Thymus (tissue), 11 donors: Measurements from ENCODE around the gene ANKS1B. TPM values are rescaled to one million over a fixed set of nuclear protein-coding genes. Genes with fewer than 3 reads are reported as not detected.

Experiments
- DNase-seq, 9 donors: peaks; one replicate each; pipeline ENCODE4 v3.0.0-alpha.2; 2013; ENCODE audit warnings: low spot score in 9 of 9, low read depth in 6 of 9, missing footprints in 1 of 9
- H3K27ac ChIP-seq, 2 donors: one replicate each; pipeline ENCODE4 v1.5.1; 2013; ENCODE audit warnings: control low read depth in 1 of 2, low read depth in 1 of 2, low read length in 1 of 2, mild to moderate bottlenecking in 1 of 2, moderate library complexity in 1 of 2
- H3K27me3 ChIP-seq, 2 donors: one replicate each; pipeline ENCODE4 v1.5.1; 2013; ENCODE audit warnings: low read length in 1 of 2; ENCODE audit not compliant: control insufficient read depth in 2 of 2, insufficient read depth in 1 of 2
- H3K36me3 ChIP-seq, 2 donors: one replicate each; pipeline ENCODE4 v1.5.1; 2013; ENCODE audit warnings: low read length in 1 of 2, mild to moderate bottlenecking in 1 of 2, moderate library complexity in 1 of 2; ENCODE audit not compliant: control insufficient read depth in 2 of 2, insufficient read depth in 2 of 2
- H3K4me1 ChIP-seq, 2 donors: one replicate each; pipeline ENCODE4 v1.5.1; 2013; ENCODE audit warnings: low read length in 2 of 2; ENCODE audit not compliant: control insufficient read depth in 2 of 2, insufficient read depth in 2 of 2
- H3K4me3 ChIP-seq, 2 donors: one replicate each; pipeline ENCODE4 v1.5.1; 2013; ENCODE audit warnings: low read length in 2 of 2, control low read depth in 1 of 2, mild to moderate bottlenecking in 1 of 2
- H3K9me3 ChIP-seq, 2 donors: one replicate each; pipeline ENCODE4 v1.5.1; 2013; ENCODE audit warnings: low read length in 1 of 2, mild to moderate bottlenecking in 1 of 2; ENCODE audit not compliant: control insufficient read depth in 2 of 2, insufficient read depth in 1 of 2
- WGBS: extraction: QIAGEN DNeasy Blood & Tissue Kit; methylation state at CpG from one replicate; pipeline ENCODE4 v1.1.7; 2013; 5-methylcytosine and 5-hydroxymethylcytosine counted together
- polyA plus RNA-seq: library from polyadenylated mRNA; stranded (reverse); fragments of 200-250 nt; gene quantifications from one replicate; pipeline ENCODE4 v1.2.3, GENCODE V29; 2013
- total RNA-seq: library from RNA; stranded (reverse); fragments of 120-200 nt; gene quantifications from one replicate; pipeline ENCODE4 v1.2.4, GENCODE V29; 2013
- donor health status: healthy.

The ANKS1B gene
- total and polyA plus RNA-seq, 2 donors = 3.5 to 4.9 TPM

GRCh38 chr12:99027461-99027860, 957.3 kb downstream of the ANKS1B start:
- Histone ChIP-seq H3K4me3 (no peak overlapping the region), H3K9me3 (no peaks in the 10 kb centered on the region), H3K4me1 (no peaks in the 10 kb centered on the region), H3K27me3 (no peaks in the 10 kb centered on the region), H3K27ac (no peak overlapping the region), H3K36me3 (no peaks in the 10 kb centered on the region)
- 81% methylated on average over 2 of the region's 2 CpGs for WGBS
- no peak for DNase-seq

- Histone ChIP-seq H3K27ac (no peak overlapping the region), H3K9me3 (no peaks in the 10 kb centered on the region), H3K4me1 (no peaks in the 10 kb centered on the region), H3K4me3 (no peak overlapping the region), H3K27me3 (no peaks in the 10 kb centered on the region), H3K36me3 (no peaks in the 10 kb centered on the region)
- WGBS = 60% methylated on average over 2 of the region's 2 CpGs
- no peak for DNase-seq
Measured at GRCh38 chr12:99027055-99027393, 957.7 kb downstream of the ANKS1B start.

- 91% methylated on average over 4 of the region's 4 CpGs for WGBS
- H3K36me3 ChIP-seq = no peaks in the 10 kb centered on the region
Measured at GRCh38 chr12:99026332-99027054, 958.2 kb downstream of the ANKS1B start.

DNA sequence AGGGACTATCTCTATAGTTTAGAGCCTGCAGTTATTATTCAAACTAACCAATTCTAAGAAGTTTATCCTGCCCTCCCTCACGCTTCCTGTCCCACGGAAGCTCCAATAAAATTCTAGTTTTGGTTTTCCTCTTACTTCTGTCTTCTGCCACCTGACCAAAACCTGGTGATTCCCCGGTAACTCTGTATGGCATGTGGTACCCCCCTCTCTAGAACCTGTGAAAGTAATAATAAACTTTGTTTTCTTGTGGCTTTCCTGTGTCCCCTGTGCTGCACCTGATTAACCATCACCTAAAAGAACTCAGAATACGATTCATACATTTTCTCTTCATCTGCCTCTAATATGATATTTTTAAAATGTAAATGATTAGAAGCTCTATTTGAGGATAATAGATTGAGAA, 959.9 kb downstream of the ANKS1B start:
- 74% methylated on average over 4 of the region's 4 CpGs for WGBS
- Histone ChIP-seq H3K36me3 (no peaks in the 10 kb centered on the region), H3K4me3 (no peak overlapping the region), H3K4me1 (no peaks in the 10 kb centered on the region), H3K9me3 (no peaks in the 10 kb centered on the region), H3K27ac (no peak overlapping the region), H3K27me3 (no peaks in the 10 kb centered on the region)
- DNase-seq = no peak

More at GRCh38 chr12:99026332-99027054, 958.2 kb downstream of the ANKS1B start:
- no peaks in the 10 kb centered on the region for H3K9me3 ChIP-seq
- H3K4me1 ChIP-seq = no peaks in the 10 kb centered on the region
- H3K4me3 ChIP-seq = no peak overlapping the region
- DNase-seq = no peak
- H3K27me3 ChIP-seq = no peaks in the 10 kb centered on the region
- no peak overlapping the region for H3K27ac ChIP-seq

DNA sequence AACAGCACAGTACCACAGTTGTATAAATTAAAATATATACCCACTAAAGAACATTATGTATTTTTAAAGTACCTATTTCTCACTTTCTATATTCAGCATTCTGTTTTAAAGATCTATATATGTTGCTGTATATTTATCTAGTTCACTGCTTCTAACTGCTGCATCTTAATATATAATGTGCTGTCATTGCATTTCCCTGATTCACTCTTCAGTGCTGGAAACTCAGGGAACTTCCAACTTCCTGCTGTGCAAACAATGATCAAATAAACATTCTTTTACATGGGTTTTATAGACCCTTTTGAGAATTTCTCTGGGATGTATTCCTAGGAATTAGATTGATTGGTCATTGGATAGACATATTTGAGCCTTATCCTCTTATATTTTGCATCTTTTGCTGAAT, 960.5 kb downstream of the ANKS1B start:
- Histone ChIP-seq H3K27ac (no peak overlapping the region), H3K36me3 (no peaks in the 10 kb centered on the region), H3K4me1 (no peaks in the 10 kb centered on the region), H3K9me3 (no peaks in the 10 kb centered on the region), H3K27me3 (no peaks in the 10 kb centered on the region), H3K4me3 (no peak overlapping the region)
- no peak for DNase-seq

DNA sequence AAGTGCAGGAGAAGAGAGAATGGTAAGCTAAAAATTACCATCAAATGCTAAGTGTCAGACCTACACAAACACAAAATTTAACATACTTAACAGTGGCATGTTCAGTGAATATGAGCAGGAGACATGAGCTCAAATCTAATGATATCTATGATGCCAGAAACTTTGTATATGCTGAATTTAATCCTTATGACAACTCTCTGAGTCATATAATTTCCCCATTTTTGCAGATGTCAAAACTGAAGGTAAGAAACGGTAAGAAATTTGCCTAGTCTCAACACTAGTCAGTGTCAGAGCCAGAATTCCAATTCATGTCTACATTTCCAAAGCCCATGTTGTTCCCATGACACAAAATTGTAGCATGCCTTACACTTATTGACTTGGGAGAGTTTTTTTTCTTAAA, 963.9 kb downstream of the ANKS1B start:
- Histone ChIP-seq H3K36me3 (no peaks in the 10 kb centered on the region), H3K27me3 (no peaks in the 10 kb centered on the region), H3K4me3 (no peak overlapping the region), H3K4me1 (no peaks in the 10 kb centered on the region), H3K9me3 (no peaks in the 10 kb centered on the region), H3K27ac (no peak overlapping the region)
- 90% methylated on average over 1 of the region's 1 CpG for WGBS
- DNase-seq = no peak

DNA sequence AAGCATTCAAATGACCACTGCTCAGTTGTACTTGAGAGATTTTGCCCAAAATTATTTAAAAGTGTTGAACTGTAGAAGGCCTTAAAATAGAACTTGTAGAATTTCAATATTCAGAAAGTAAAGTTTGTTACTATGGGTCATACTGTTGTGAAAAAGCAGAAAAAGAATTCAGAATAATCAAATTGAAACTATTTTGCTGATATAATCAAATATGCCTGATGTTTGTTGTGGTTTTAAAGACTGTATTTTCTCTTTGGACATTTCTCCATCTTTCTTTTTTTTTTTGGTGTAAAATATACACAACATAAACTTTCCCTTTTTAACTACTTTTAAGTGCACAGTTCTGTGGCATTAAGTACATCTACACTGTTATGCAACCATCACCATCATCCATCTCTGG, 964.9 kb downstream of the ANKS1B start:
- H3K27me3 ChIP-seq = no peaks in the 10 kb centered on the region
- H3K4me1 ChIP-seq = no peaks in the 10 kb centered on the region
- no peak overlapping the region for H3K4me3 ChIP-seq
- DNase-seq = no peak
- H3K36me3 ChIP-seq = no peaks in the 10 kb centered on the region
- no peak overlapping the region for H3K27ac ChIP-seq
- H3K9me3 ChIP-seq = no peaks in the 10 kb centered on the region

DNA sequence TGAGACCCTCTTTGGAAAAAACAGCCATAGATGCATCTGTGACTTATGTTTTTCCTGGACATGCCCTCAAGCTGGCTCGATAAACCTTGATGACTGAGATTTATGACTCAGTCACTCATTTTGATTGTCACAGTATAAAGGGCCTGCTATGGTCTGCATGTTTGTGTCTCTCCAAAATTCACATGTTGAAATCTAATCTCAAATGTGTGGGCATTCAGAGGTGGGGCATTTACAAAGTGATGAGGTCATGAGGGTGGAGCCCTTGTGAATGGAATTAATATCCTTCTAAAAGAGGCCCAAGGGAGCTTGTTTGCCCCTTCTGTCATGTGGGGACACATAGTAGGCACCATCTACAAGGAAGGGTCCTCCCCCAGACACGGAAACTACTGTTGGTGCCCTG, 966.8 kb downstream of the ANKS1B start:
- Histone ChIP-seq H3K27me3 (no peaks in the 10 kb centered on the region), H3K36me3 (no peaks in the 10 kb centered on the region), H3K4me1 (no peaks in the 10 kb centered on the region), H3K4me3 (no peak overlapping the region), H3K27ac (no peak overlapping the region), H3K9me3 (no peaks in the 10 kb centered on the region)
- WGBS = 88% methylated on average over 2 of the region's 2 CpGs
- no peak for DNase-seq

- Histone ChIP-seq H3K4me3 (no peak overlapping the region), H3K4me1 (no peaks in the 10 kb centered on the region), H3K36me3 (no peaks in the 10 kb centered on the region), H3K9me3 (no peaks in the 10 kb centered on the region), H3K27me3 (no peaks in the 10 kb centered on the region), H3K27ac (no peak overlapping the region)
- 82% methylated on average over 3 of the region's 3 CpGs for WGBS
- no peak for DNase-seq
Measured at GRCh38 chr12:99009654-99010296, 975.0 kb downstream of the ANKS1B start.
